ENCODE data around the gene ARHGAP44. TPM values are rescaled to one million over a fixed set of nuclear protein-coding genes. Genes with fewer than 3 reads are reported as not detected.

The ARHGAP44 gene
- total and polyA plus RNA-seq, 9 of the 15 experiments (the other 6 are each of a cell fraction or from before 2014, with no cell fraction given): 0.01 to 0.68 (median 0.07) TPM; not detected in 1

GRCh38 chr17:12998874-12999273, 209.6 kb downstream of the ARHGAP44 start (continued):
- TF ChIP-seq TEAD4 (IDR thresholded peaks at IDR 0.05; ENCODE audit: low read length): no peak
- no peak for TF ChIP-seq TEAD4 (CRISPR knock-in tag; IDR thresholded peaks at IDR 0.05; ENCODE audit: borderline replicate concordance)
- no peak for TF ChIP-seq RUNX1 (IDR thresholded peaks at IDR 0.05; ENCODE audit: low read depth)
- no peak for TF ChIP-seq PRMT5 (CRISPR knock-in tag; IDR thresholded peaks at IDR 0.05)
- no peak for TF ChIP-seq ZNF512 (tag; IDR thresholded peaks at IDR 0.05)
- no peak for TF ChIP-seq CBX1 (IDR thresholded peaks at IDR 0.05; ENCODE audit: low read depth)
- TF ChIP-seq NCOR1 (IDR thresholded peaks at IDR 0.05): no peak

- FAIRE-seq: no peak
- Histone ChIP-seq H3K9ac (ENCODE audit: insufficient read depth in 1 of 2, low read depth in 2 of 2, low read length in 2 of 2) (no peak overlapping the region), H3K27me3 (ENCODE audit: control insufficient read depth in 2 of 2, insufficient read depth in 2 of 2, low read length in 2 of 2) (no peaks in the 10 kb centered on the region), H3K9me3 (replicated peaks; ENCODE audit: control insufficient read depth, insufficient read depth, low read depth, low read length) (no peaks in the 10 kb centered on the region), H3K4me2 (ENCODE audit: insufficient read depth, low read length) (no peak overlapping the region), H3K79me2 (ENCODE audit: control insufficient read depth, insufficient read depth, low read length) (no peaks in the 10 kb centered on the region), H3K36me3 (ENCODE audit: control insufficient read depth, insufficient read depth, low read length) (peaks cover 94% of the 10 kb centered on the region), H4K20me1 (replicated peaks; ENCODE audit: control insufficient read depth, insufficient read depth, low read length) (0 out of 2 replicates have a peak, but pooled peaks cover 14% of the 10 kb centered on the region), H2AFZ (ENCODE audit: low read depth, low read length) (no peak overlapping the region), H3K9me1 (ENCODE audit: control insufficient read depth, insufficient read depth, low read length) (no peaks in the 10 kb centered on the region), H3K27ac (ENCODE audit: extremely low read depth, low read depth, low read length) (no peak overlapping the region), H3K4me1 (replicated peaks in 1 of 2; ENCODE audit: control insufficient read depth in 2 of 2, insufficient read depth in 2 of 2, low read length in 2 of 2) (peaks cover 0 to 4% of the 10 kb centered on the region in 2 experiments; a peak in 2 of 5 replicates), H3K4me3 (no peak overlapping the region)
- BruUV-seq (replicated peaks): no TSS peak
- POLR2A ChIA-PET: no interaction called here
- TF ChIP-seq ZBTB33 (CRISPR knock-in tag; IDR thresholded peaks at IDR 0.05) (no peak), NELFE (IDR thresholded peaks at IDR 0.05; ENCODE audit: insufficient read depth, insufficient read length) (no peak), BRD4 (IDR thresholded peaks at IDR 0.05) (no peak), ZNF347 (CRISPR knock-in tag; IDR thresholded peaks at IDR 0.05; ENCODE audit: low read depth) (no peak), ZNF408 (CRISPR knock-in tag; IDR thresholded peaks at IDR 0.05; ENCODE audit: low read depth) (no peak), TGIF2 (CRISPR knock-in tag; IDR thresholded peaks at IDR 0.05) (no peak), CREM (IDR thresholded peaks at IDR 0.05; ENCODE audit: low read depth) (no peak), ZNF561 (CRISPR knock-in tag; conservative IDR thresholded peaks at IDR 0.05) (no peak), FOXO4 (CRISPR knock-in tag; IDR thresholded peaks at IDR 0.05) (no peak)
- intact Hi-C loops (cut with micrococcal nuclease) (no loop called here), in situ Hi-C loops (cut with MboI) (no loop called here)
- DNase-seq (ENCODE audit: extremely low read depth in 1 of 4, low spot score in 3 of 4): no peak
- WGBS (ENCODE audit: insufficient coverage, low coverage, missing lambda C conversion rate): 96% methylated on average over 8 of the region's 8 CpGs
- CTCF ChIA-PET (ENCODE audit: low intra/inter-chr PET ratio): no interaction called here
- no peak for ATAC-seq
Measured at GRCh38 chr17:13000561-13000960, 211.3 kb downstream of the ARHGAP44 start.

Measured in K562 (cell line).